Esophagus squamous epithelium (tissue), 5 donors: ENCODE results near the gene AGTR1. TPM values are rescaled to one million over a fixed set of nuclear protein-coding genes. Genes with fewer than 3 reads are reported as not detected.

Experiments
- DNase-seq: peaks from one replicate; lab custom pipeline; 2025; lab: John Stamatoyannopoulos, UW
- H3K27ac ChIP-seq, 4 donors: fragments of 200-600 bp; sonication (generic); one replicate each; pipeline ENCODE4 v1.5.1; 2016 to 2019; ENCODE audit warnings: mild to moderate bottlenecking in 1 of 4
- H3K27me3 ChIP-seq, 4 donors: fragments of 200-600 bp; sonication (generic); 1 replicate in 3 of 4; 2 replicates in 1 of 4; pipeline versions ENCODE4 v1.5.1 to v1.6.0; 2017 to 2021; ENCODE audit warnings: antibody characterized with exemption in 1 of 4
- H3K36me3 ChIP-seq, 3 donors: fragments of 200-600 bp; sonication (generic); one replicate each; pipeline ENCODE4 v1.5.1; 2016 to 2019
- H3K4me1 ChIP-seq, 3 donors: fragments of 200-600 bp; sonication (generic); one replicate each; pipeline ENCODE4 v1.5.1; 2017 to 2019
- H3K4me3 ChIP-seq, 4 donors: fragments of 200-600 bp; sonication (generic); 1 replicate in 3 of 4; 2 replicates in 1 of 4; pipeline ENCODE4 v1.5.1; 2016 to 2019; ENCODE audit warnings: mild to moderate bottlenecking in 2 of 4, moderate library complexity in 1 of 4
- H3K9me3 ChIP-seq, 3 donors: fragments of 200-600 bp; sonication (generic); one replicate each; pipeline ENCODE4 v1.5.1; 2016 to 2019
- POLR2A ChIP-seq, 4 donors: fragments of 450-650 bp; IDR thresholded peaks; one replicate each; pipeline ENCODE4 v1.6.1; 2017; ENCODE audit warnings: antibody characterized with exemption in 4 of 4, mild to moderate bottlenecking in 4 of 4, moderate library complexity in 3 of 4
- WGBS, 2 donors: methylation state at CpG; one replicate each; pipeline ENCODE4 v1.1.5; 2018; 5-methylcytosine and 5-hydroxymethylcytosine counted together
- intact Hi-C: fragments of 100-400 bp; cut with DNase I; formaldehyde crosslinking; loops from one replicate; pipeline ENCODE4 v1.15.0; 2022
- total RNA-seq, 4 donors: library from RNA; depleted of rRNA; stranded (reverse); fragments of >200 nt; gene quantifications; one replicate each; pipeline ENCODE4 v1.1.0, GENCODE V29; 2016
- TF ChIP-seq, protein P1 (sequence below), 6 experiments: fragments of 450-650 bp in 4 of 6; fragments of 200-600 bp in 2 of 6; sonication (generic) in 2 of 6; IDR thresholded peaks; one replicate each; pipeline ENCODE4 v1.5.1; 2016 to 2019; ENCODE audit warnings: antibody characterized with exemption in 6 of 6, mild to moderate bottlenecking in 4 of 6, moderate library complexity in 4 of 6
- donor health status: DM: yes; HTN: yes; CAD: no.

AGTR1 gene
- total RNA-seq, 4 donors from 2014 or later, result 1.1 to 4.4 (median 4.4) TPM; not detected in 1

DNA sequence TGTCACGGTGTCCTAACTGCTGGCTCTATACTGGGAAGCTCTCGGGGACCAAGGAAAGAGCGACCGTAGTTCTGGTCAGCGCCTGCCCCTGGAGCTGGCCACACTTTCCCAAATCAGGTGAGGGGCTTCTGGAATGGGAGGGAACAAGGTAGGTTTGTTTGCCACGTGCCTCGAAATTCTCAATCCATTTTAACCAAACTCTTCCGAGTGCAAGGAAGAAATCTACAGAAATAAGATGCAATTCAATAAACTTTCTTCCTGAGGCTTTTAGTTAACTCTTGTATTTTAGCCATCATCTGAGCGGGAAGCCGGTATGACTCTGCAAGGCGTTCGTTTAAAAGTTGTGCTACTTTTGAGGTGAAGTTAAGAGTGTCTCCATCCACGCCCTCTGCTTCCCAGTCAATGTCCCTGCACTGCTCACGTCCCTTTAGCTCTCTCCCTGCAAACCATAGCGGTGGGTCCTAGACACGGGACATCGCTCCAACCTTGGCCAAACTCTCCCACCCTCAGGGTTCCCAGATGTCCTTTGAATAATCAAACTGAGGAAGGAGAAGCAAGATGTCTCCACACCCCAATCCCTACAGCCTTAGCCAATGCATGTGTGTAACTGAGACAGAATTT is 597 bp downstream of the AGTR1 start:
- H3K27me3 ChIP-seq, result peaks cover 0 to 20% (median 0%) of the 10 kb centered on the region in 4 donors
- no peaks in the 10 kb centered on the region for H3K9me3 ChIP-seq
- H3K36me3 ChIP-seq, result no peaks in the 10 kb centered on the region
- WGBS, 2 donors, result 53 to 61% methylated on average over 12 to 14 of the region's 17 CpGs
- H3K27ac ChIP-seq, result peak overlapping the region in 2 of 4 donors; percentile 54 to 59
- DNase-seq, result no peak
- intact Hi-C loops, result no loop called here
- H3K4me3 ChIP-seq, result peak overlapping the region; percentile 22 to 69 (median 45)
- no peak for TF ChIP-seq POLR2A (IDR thresholded peaks at IDR 0.05)
- TF ChIP-seq, protein P1, sequence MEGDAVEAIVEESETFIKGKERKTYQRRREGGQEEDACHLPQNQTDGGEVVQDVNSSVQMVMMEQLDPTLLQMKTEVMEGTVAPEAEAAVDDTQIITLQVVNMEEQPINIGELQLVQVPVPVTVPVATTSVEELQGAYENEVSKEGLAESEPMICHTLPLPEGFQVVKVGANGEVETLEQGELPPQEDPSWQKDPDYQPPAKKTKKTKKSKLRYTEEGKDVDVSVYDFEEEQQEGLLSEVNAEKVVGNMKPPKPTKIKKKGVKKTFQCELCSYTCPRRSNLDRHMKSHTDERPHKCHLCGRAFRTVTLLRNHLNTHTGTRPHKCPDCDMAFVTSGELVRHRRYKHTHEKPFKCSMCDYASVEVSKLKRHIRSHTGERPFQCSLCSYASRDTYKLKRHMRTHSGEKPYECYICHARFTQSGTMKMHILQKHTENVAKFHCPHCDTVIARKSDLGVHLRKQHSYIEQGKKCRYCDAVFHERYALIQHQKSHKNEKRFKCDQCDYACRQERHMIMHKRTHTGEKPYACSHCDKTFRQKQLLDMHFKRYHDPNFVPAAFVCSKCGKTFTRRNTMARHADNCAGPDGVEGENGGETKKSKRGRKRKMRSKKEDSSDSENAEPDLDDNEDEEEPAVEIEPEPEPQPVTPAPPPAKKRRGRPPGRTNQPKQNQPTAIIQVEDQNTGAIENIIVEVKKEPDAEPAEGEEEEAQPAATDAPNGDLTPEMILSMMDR (IDR thresholded peaks at IDR 0.05), result no peak
- peaks cover 0 to 11% (median 0%) of the 10 kb centered on the region in 3 donors for H3K4me1 ChIP-seq

DNA sequence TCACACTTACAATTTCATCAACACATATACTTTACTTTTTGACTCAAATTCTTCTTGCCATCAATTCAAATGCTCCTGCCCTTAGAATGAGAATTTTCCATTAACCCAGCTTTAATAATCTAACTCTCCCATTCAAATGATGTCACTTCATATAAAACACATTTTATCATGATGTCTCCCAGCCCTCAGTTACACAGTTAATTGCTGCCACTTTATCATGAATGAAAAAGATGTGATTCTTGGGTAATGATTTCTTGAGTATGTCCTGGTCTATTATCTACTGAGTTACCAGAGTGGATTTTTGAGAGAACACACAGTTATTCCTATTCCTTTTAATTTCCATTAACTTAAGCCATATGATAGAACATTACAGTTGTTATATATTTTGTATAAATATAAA is 7.6 kb downstream of the AGTR1 start:
- intact Hi-C loops, result no loop called here
- DNase-seq, result no peak
- H3K4me3 ChIP-seq, result no peak overlapping the region
- H3K36me3 ChIP-seq, result no peaks in the 10 kb centered on the region
- H3K9me3 ChIP-seq, result no peaks in the 10 kb centered on the region
- H3K4me1 ChIP-seq, result no peaks in the 10 kb centered on the region
- TF ChIP-seq, protein P1 (IDR thresholded peaks at IDR 0.05), result no peak
- no peak for TF ChIP-seq POLR2A (IDR thresholded peaks at IDR 0.05)
- no peaks in the 10 kb centered on the region for H3K27me3 ChIP-seq
- no peak overlapping the region for H3K27ac ChIP-seq

DNA sequence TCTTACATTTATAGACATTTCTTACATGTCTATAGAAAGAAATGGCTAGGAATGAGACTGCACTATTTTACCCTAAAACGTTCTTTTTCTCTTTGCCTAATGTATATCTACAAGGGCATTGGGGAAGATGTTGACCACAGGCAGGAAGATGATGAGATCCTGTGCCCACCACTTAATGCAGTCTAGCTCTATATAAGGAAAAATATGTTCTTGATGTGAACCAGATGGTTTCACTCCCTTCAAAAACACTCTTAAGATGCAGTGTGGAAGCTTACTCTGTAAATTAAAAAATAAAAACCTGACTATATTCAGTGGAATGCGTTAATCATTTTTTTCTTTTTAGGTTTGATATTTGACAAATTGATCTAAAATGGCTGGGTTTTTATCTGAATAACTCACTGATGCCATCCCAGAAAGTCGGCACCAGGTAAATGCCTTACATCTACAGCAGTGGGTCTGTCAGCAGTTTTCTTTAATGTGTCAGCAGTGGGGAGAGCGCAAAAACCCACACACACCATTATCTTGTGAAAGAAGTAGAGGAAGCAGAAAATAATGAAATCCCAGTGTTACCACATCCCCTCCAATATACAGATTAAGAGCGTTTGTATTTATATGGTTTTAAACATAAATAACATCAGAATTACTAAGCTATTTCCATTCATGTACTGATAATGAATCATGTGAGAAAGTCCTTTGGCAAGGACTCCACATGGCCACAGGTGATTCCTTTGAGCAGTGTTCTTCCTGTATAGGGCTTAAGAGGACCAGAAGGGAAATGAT is 10.1 kb downstream of the AGTR1 start:
- TF ChIP-seq POLR2A (IDR thresholded peaks at IDR 0.05), result no peak
- TF ChIP-seq, protein P1 (IDR thresholded peaks at IDR 0.05), result no peak
- H3K27me3 ChIP-seq, result no peaks in the 10 kb centered on the region
- WGBS, 2 donors, result 68 to 73% methylated on average over 5 of the region's 5 CpGs
- no peak overlapping the region for H3K4me3 ChIP-seq
- intact Hi-C loops, result no loop called here
- DNase-seq, result no peak
- no peaks in the 10 kb centered on the region for H3K4me1 ChIP-seq
- H3K9me3 ChIP-seq, result no peaks in the 10 kb centered on the region
- H3K36me3 ChIP-seq, result no peaks in the 10 kb centered on the region
- H3K27ac ChIP-seq, result no peak overlapping the region

DNA sequence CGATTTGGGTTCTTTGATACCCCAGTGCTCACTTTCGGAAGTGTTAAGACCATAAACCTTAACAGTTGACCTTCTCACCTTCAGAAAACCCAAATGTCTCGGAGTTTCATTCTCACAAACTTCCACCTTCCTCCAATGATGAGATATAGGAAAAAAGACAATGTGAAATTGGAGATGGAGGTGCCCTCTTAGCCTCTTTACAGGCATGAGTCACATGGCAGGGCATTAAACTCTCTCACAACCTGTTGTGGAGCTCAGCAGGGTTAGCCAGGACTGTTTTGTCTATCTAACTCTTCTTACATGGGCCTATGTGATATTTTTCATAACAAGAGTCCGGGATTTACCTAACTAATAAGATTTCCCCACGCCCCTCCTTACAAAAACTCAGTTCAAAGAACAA is 10.7 kb downstream of the AGTR1 start:
- WGBS, 2 donors, result 45 to 51% methylated on average over 5 of the region's 5 CpGs
- Histone ChIP-seq H3K27me3 (no peaks in the 10 kb centered on the region), H3K9me3 (no peaks in the 10 kb centered on the region), H3K27ac (no peak overlapping the region), H3K4me1 (no peaks in the 10 kb centered on the region), H3K36me3 (no peaks in the 10 kb centered on the region), H3K4me3 (no peak overlapping the region)
- DNase-seq, result no peak
- TF ChIP-seq, protein P1 (IDR thresholded peaks at IDR 0.05), result no peak
- TF ChIP-seq POLR2A (IDR thresholded peaks at IDR 0.05), result no peak
- intact Hi-C loops, result no loop called here

DNA sequence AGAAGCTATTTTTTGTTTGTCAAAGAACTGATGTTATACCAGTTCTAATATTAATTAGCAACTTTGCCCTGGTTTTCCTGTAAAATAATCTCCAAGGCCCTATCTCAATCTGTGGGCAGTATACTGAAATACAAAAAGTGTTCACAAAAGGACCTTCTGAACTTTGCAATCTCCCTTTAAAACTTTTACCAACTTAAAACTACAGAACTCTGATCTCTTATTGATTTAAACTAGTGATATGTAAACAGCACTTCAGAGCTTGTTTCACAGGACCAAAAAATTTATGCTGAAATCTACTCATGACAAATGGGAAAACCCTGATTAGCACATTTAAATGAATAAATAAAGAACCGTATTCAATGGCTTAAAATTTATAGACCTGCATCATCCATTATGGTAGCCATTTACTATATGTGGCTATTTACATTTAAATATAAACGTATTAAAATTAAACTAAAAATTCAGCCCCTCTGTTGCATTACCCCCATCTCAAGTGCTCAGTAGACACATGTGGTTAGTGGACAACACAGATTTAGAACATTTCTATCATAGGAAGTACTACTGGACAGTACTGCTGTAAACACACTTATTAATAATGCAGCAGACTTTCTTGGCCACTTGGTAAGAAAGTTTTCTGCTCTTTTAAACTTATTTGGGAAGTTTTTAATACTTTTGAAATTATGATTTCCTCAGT is 12.0 kb downstream of the AGTR1 start:
- Histone ChIP-seq H3K36me3 (no peaks in the 10 kb centered on the region), H3K4me1 (no peaks in the 10 kb centered on the region), H3K9me3 (no peaks in the 10 kb centered on the region), H3K4me3 (no peak overlapping the region), H3K27me3 (no peaks in the 10 kb centered on the region), H3K27ac (no peak overlapping the region)
- 63 to 78% methylated on average over 2 of the region's 2 CpGs for WGBS, 2 donors
- no peak for TF ChIP-seq POLR2A (IDR thresholded peaks at IDR 0.05)
- intact Hi-C loops, result no loop called here
- no peak for DNase-seq
